ENCODE results near the gene HDAC9. TPM values are rescaled to one million over a fixed set of nuclear protein-coding genes. Genes with fewer than 3 reads are reported as not detected.

HDAC9 gene
- 3.7 TPM for polyA plus RNA-seq (2013, experiment 1 of 2; ENCODE audit: insufficient read length)
- polyA plus RNA-seq (2013, experiment 2 of 2; ENCODE audit: insufficient read length): 3.5 TPM

DNA sequence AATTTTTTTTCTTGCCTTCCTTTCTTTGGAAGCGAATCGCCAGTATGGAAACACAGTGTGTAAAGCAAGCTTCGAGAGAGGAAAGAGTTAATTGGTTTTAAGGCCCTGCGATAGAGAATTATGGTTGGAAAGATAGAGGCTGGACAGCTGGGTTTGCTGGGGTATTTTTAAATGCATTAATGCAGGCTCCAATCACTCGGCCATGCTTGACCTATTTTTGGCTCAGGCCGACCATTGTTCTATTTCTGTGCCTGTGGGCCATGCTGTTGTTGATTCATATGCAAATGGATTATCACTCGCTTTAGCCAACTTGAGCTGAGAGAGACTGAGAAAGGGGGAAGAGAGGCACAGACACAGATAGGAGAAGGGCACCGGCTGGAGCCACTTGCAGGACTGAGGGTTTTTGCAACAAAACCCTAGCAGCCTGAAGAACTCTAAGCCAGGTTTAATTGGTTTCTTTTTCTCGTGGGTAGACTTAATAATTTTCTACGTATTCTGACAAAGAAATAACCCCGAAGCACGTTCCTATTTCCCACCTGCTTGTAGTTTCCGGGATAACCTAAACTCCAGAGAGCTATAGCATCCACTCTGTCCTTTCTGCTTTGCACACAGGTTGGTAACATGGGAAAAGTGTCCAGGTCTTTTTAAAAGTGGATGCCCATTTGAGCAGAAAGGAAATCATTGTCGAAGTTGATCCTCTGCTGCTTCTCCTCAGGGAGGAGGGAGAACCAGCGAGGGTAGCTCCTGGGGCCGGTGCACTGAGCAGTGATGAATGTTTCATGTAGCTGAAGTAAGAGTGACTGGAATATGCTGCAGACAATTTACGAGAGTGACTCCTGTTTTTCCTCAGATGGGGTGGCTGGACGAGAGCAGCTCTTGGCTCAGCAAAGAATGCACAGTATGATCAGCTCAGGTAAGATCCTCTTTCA lies at the start of gene HDAC9:
TSS of gene HDAC9 (plus strand) at position 338 of the 929 bp plus-strand sequence. CDS start at position 892, 554 bp downstream.
- peak; percentile 40 for DNase-seq

GRCh38 chr7:18445916-18446520 lies 49.5 kb upstream of the HDAC9 start:
- no peak for DNase-seq

- peak; percentile 9 for DNase-seq
Observed at GRCh38 chr7:18450019-18450418, 45.5 kb upstream of the HDAC9 start.

DNA sequence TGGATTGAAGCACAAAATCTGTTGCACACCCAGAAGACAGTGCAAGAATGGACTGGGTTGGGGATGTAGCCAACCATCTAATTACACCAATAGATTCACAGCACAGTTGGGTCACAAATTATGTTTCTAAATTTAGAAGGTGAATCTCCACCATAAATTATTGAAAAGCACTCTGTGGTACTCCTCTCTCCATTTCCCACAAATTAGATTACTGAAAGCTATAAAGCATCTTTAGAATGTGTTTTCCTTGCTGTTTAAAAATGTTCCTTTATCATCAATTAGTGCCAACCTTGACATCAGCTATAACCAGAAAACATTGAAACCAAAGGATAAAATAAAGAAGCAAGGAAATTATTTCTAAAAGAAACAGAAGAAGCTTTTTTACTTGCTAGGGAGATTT lies 39.9 kb upstream of the HDAC9 start:
- DNase-seq: no peak

DNA sequence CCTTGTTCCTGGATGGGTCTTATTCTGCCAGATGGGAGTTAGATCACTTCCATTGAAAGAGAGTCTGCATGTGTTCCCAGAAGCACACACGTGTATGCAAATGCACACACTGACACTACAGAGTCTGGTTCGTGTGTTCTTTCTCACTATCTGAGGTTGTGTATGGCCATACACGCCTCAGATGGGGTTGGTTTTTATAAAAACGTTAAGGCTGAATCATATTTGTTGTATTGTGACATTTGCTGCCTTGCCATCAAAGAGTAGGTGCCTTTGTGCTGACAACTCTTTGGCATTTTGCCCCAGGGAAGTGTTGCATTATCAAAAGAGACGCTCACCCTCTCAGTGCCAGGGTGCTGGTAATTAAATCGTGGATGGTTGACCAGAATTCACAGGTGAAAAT lies 37.7 kb upstream of the HDAC9 start:
- DNase-seq: no peak

GRCh38 chr7:18458830-18459229 lies 36.7 kb upstream of the HDAC9 start:
- DNase-seq: no peak

GRCh38 chr7:18459484-18460245 lies 35.9 kb upstream of the HDAC9 start:
- peak; percentile 20 for DNase-seq

- no peak for DNase-seq
Observed at GRCh38 chr7:18461785-18462467, 33.6 kb upstream of the HDAC9 start.

- no peak for DNase-seq
Observed at GRCh38 chr7:18464830-18465229, 30.7 kb upstream of the HDAC9 start.

DNA sequence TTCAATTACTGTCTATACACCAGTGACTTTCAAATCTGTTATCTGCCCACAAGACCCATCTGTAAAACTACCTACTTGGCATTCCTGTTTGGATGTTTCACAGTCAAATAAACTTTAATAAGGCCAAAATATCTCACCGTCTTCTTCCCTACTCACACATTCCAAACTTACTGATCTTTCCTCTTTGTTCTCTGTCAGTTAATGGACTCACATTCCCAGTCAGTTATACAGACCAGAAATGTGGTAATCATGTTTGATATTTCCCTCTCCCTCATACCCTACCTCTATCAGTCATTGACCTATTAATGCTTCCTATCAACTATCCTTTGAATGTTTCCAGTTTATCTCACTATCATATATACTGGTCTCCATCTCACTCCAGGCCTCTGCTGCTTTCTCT lies 28.5 kb upstream of the HDAC9 start:
- DNase-seq: peak; percentile 12

GRCh38 chr7:18468795-18469194 lies 26.8 kb upstream of the HDAC9 start:
- DNase-seq: no peak

- no peak for DNase-seq
Observed at GRCh38 chr7:18469316-18469715, 26.2 kb upstream of the HDAC9 start.

DNA sequence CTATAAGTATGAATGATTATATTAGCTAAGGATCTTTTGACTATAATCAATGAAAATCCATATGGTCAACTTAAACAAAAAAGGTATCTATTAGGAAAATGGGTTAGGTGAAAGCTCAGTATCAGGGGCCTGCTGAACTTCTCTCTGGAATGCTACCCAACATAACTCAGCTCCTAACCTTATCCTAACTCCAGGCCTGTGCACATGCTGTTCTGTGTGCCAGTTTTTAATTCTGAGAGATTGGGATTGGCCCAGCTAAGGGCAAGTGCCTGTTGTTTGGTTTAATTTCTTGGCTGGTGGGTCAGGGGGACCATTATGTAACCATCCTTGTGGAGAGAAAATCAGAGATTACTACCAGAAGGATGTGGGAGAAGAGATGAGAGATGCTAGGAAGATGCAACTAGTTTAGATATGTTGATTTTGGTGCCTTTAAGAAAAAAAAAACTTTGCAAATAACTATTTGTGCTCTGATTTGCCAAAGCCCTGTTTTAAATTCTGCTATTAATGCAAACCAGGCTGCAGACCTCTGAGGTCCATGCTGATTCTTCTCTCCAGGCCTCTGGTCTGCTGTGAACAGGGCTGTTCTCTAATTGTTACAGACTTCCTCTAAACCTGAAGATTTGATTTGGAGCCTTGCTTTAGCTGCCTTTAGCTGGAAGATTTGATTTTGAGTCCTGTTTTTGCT lies 23.9 kb upstream of the HDAC9 start:
- DNase-seq: no peak

DNA sequence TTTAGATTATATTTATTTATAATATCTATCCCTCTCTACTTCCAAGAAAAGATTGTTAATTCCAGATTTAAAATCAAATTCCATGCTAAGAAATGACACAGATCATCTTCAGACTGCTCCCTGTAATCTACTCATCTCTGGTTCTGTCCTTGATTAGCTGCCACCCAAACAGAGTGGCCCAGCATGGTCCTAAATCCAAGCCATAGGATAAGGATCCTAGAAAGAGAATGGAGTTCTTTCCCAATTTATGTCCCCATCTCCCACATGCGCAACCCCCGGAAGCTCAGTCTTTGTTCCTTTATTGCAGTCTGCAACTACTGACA lies 23.4 kb upstream of the HDAC9 start:
- DNase-seq: no peak

GRCh38 chr7:18473119-18473518 lies 22.4 kb upstream of the HDAC9 start:
- DNase-seq: no peak

DNA sequence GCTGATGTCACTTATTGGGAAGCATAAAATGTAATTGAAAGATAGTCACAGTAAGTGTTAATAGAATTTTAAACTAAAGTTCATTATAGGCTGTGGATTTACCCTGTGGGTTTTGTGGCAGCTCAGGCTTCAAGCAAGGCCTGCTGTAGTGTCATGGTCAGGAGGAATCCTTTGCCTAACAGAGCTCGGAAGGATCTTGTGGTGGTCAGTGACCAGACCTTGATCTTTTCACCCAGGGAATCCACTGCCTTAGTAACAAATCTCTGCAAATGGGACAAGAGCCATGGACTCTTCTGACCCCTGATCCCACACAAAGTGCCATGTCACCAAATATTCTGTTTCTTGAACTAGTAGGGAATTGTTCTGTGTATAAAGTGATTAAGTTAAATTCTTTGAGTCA lies 20.6 kb upstream of the HDAC9 start:
- DNase-seq: no peak

- no peak for DNase-seq
Observed at GRCh38 chr7:18475488-18475887, 20.1 kb upstream of the HDAC9 start.

- DNase-seq: no peak
Observed at GRCh38 chr7:18481776-18482175, 13.8 kb upstream of the HDAC9 start.

DNA sequence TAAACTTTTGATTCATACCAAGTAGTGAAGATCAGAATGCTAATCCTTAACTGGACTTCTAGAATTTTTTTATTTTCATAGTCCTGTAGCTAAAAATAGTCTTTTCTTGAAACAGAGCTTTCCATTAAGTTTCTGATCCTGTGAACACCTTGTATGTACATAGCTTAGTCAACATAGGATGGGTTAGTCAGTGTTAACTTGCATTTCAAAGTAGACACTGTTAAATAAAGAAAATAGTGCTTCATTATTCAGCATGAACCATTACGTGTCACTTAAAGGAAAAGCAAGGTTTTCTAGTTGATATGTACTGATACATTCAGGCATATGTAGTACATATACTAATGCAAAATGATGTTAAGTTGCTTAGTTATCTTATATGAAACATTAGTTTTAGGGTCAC lies 7.5 kb upstream of the HDAC9 start:
- no peak for DNase-seq

DNA sequence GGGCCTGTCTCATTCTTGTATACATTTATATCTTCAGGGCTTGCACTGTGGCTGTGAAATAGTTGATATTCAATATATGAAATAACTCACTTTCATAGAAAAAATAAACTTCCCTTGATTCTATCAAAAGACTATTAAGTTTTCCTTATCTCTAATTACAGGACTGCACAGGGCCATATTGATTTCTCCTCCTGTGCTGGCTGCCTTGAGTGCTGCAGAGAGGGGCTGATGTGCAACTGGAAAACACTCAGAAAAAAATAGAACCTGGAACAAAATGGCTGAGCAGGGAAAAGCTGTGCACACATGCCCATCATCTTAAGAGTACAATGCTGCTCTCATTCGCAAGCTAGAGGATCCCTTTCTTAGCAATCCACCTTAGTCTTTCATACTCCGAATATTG lies 5.9 kb upstream of the HDAC9 start:
- DNase-seq: no peak

GRCh38 chr7:18491871-18492270 lies 3.7 kb upstream of the HDAC9 start:
- no peak for DNase-seq

DNA sequence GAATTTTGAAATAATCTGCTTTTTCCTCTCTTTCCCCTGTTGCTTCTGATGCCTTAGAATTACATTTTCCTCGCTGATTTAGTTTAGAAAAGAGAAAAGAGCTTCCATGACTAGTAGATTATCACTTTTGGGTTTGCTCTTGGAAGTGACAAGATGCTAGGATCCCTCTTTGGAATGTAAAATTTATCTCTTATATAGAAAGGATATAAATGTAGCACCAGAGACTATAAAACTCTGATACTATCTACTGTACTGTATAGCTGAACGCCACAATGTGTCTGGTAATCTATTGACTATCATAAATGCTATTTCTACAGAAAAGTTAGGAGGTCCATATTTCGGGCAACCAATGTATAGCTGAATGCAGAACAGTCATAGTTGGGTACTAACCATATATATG lies 1.1 kb upstream of the HDAC9 start:
- DNase-seq: no peak

Data from fibroblast of skin of abdomen (primary cell).